Bronchus fibroblast of lung (primary cell): ENCODE results near the gene ABHD6. TPM values are rescaled to one million over a fixed set of nuclear protein-coding genes. Genes with fewer than 3 reads are reported as not detected.

Experiments
- total RNA-seq: library from RNA; depleted of rRNA; stranded (reverse); fragments of >200 nt; gene quantifications from 2 replicates; pipeline ENCODE4 v1.2.3, GENCODE V29; 2015

Gene ABHD6
- 5.2 and 6.1 TPM in 2 replicates for total RNA-seq

GRCh38 chr3:58237238-58237940 is at the start of gene ABHD6:
Gene ABHD6 (plus strand): TSS chr3:58237792. CDS start chr3:58256587, 18,795 bp downstream.

GRCh38 chr3:58210761-58211460 is 26.7 kb upstream of the ABHD6 start, which contains the start of gene DNASE1L3:
Gene DNASE1L3 (minus strand): TSS chr3:58210972. CDS start chr3:58210906, 66 bp downstream.

GRCh38 chr3:58305882-58306711 is 68.5 kb downstream of the ABHD6 start, which contains the start of the genes HTD2 and RPP14:
Gene HTD2 (plus strand): TSS chr3:58306520. CDS start chr3:58317614, 11,094 bp downstream.
Gene RPP14 (plus strand): TSS chr3:58306245. CDS start chr3:58310330, 4,085 bp downstream.

GRCh38 chr3:58332575-58333188 is 95.1 kb downstream of the ABHD6 start, which contains the start of gene PXK:
Gene PXK (plus strand): TSS chr3:58332892. CDS start chr3:58332989, 97 bp downstream.

Other genes starting within 250 kb of the ABHD6 start
- gene FLNB, start 229.4 kb upstream of the ABHD6 start, total RNA-seq, result 109 and 112 TPM in 2 replicates
- gene DNASE1L3, start 26.8 kb upstream of the ABHD6 start, total RNA-seq, result not detected in 2 replicates
- 8.2 and 9.2 TPM in 2 replicates for gene RPP14, start 68.5 kb downstream of the ABHD6 start, total RNA-seq
- 3.9 and 6.1 TPM in 2 replicates for gene HTD2, start 68.7 kb downstream of the ABHD6 start, total RNA-seq
- gene PXK, start 95.1 kb downstream of the ABHD6 start, total RNA-seq, result 33.4 and 40.3 TPM in 2 replicates
- gene PDHB, start 196.0 kb downstream of the ABHD6 start, total RNA-seq, result 90.8 and 178 TPM in 2 replicates